Measurements from ENCODE around the gene KCND2. TPM values are rescaled to one million over a fixed set of nuclear protein-coding genes. Genes with fewer than 3 reads are reported as not detected.
"Not testable (repeated sequence)": the region's sequence is repeated elsewhere in the genome, so short reads cannot be mapped to it uniquely, and the experiment has no call there.

KCND2 gene
- total RNA-seq, 4 donors from 2014 or later = 0.83 to 1.9 (median 1.2) TPM

DNA sequence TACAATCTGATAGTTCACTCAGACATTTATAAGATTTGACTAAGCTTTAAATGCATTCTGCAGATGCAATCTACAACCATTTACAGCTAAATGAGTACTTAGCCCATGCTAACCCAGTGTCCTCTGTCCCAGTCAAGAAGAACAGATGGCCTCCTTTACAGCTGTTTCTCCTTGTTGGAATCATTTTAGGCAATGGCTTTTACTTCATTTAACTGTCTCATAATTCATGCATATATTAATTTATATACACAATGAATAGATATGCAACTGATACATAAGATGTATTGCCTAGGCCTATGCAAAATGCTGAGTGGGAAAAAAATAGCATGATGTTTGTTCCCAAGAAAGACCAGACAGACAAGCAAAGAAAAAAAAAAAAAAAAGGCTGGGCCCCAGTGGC lies 502.8 kb downstream of the KCND2 start:
- TF ChIP-seq, protein P1, sequence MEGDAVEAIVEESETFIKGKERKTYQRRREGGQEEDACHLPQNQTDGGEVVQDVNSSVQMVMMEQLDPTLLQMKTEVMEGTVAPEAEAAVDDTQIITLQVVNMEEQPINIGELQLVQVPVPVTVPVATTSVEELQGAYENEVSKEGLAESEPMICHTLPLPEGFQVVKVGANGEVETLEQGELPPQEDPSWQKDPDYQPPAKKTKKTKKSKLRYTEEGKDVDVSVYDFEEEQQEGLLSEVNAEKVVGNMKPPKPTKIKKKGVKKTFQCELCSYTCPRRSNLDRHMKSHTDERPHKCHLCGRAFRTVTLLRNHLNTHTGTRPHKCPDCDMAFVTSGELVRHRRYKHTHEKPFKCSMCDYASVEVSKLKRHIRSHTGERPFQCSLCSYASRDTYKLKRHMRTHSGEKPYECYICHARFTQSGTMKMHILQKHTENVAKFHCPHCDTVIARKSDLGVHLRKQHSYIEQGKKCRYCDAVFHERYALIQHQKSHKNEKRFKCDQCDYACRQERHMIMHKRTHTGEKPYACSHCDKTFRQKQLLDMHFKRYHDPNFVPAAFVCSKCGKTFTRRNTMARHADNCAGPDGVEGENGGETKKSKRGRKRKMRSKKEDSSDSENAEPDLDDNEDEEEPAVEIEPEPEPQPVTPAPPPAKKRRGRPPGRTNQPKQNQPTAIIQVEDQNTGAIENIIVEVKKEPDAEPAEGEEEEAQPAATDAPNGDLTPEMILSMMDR (IDR thresholded peaks at IDR 0.05) = no peak
- TF ChIP-seq POLR2A (IDR thresholded peaks at IDR 0.05; ENCODE audit: low read depth) = no peak
- TF ChIP-seq POLR2AphosphoS5 (IDR thresholded peaks at IDR 0.05) = no peak
- TF ChIP-seq EP300 (IDR thresholded peaks at IDR 0.05) = no peak
- Histone ChIP-seq H3K27me3 (no peaks in the 10 kb centered on the region), H3K27ac (replicated peaks in 1 of 4) (no peak overlapping the region), H3K36me3 (no peaks in the 10 kb centered on the region), H3K4me3 (no peak overlapping the region), H3K4me1 (no peaks in the 10 kb centered on the region), H3K9me3 (no peaks in the 10 kb centered on the region)
- intact Hi-C loops (cut with DNase I) = no loop called here
- no peak for DNase-seq (ENCODE audit: extremely low spot score)

DNA sequence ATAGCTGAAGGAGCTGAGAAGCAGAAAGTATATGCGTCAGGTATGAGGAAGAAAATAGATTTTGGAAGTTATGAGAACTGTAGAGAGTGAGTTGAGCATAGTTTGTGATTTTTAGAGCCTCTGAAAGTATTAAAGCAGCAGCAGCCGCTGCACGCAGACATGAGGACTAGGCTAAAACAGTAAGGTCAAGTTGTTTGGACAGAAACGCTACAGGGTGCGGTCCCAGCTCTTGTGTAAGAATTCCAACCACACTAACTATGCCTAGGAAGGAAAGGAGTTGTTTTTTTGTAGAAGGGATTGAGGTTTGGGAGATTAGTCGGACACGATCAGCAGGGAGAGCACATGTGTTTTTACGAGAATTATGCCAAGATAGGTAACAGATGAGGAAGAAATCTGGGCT lies 506.1 kb downstream of the KCND2 start:
- WGBS = 84% methylated on average over 8 of the region's 8 CpGs
- DNase-seq (ENCODE audit: extremely low spot score); intact Hi-C loops (cut with DNase I); H3K4me1 ChIP-seq; H3K27me3 ChIP-seq; H3K4me3 ChIP-seq; H3K27ac ChIP-seq (replicated peaks in 1 of 4); H3K36me3 ChIP-seq; H3K9me3 ChIP-seq: not testable (repeated sequence)

DNA sequence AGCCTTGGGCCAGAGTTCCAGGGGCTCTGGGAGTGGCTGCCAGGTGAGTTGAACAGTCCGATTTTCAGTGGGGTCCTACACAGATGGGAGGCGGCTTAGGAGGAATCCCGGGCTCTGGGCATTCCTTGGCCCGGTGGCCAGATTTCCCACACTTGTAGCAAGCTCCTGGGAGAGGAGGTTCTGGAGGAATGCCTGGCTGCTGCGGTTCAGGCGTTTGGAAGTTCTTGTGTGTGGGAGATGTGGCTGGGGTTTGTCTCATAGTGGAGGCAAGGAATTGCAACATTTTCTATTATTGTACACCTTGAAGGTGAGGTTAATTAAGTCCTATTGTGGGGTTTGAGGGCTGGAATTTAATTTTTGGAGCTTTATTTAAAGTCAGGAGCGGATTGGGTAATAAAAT lies 507.5 kb downstream of the KCND2 start:
- H3K36me3 ChIP-seq; H3K4me3 ChIP-seq; H3K27me3 ChIP-seq; H3K4me1 ChIP-seq; DNase-seq (ENCODE audit: extremely low spot score); H3K27ac ChIP-seq (replicated peaks in 1 of 4); H3K9me3 ChIP-seq; intact Hi-C loops (cut with DNase I): not testable (repeated sequence)
- WGBS = 90% methylated on average over 6 of the region's 7 CpGs

DNA sequence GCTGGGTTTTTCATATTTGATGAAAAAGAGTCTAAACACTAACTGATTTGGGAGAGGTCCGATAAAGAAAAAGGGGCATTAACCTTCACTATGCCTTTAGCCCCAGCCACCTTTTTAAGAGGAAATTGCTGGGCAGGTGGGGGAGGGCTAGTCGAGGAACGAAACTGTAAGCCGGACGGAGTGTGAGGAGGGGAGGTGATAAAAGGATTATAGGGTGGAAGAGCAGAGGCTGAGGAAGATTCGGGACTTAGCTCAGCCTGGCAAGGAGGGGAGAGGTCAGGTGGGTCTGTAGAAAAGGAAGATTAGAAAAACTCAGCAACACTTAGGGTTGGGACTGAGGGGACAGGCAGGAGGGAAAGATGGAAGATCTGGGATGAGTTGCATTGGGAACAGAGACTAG lies 508.0 kb downstream of the KCND2 start:
- 88% methylated on average over 6 of the region's 6 CpGs for WGBS
- TF ChIP-seq POLR2A (IDR thresholded peaks at IDR 0.05; ENCODE audit: low read depth) (no peak), EP300 (IDR thresholded peaks at IDR 0.05) (no peak), POLR2AphosphoS5 (IDR thresholded peaks at IDR 0.05) (no peak)
- TF ChIP-seq, protein P1 (IDR thresholded peaks at IDR 0.05) = no peak

DNA sequence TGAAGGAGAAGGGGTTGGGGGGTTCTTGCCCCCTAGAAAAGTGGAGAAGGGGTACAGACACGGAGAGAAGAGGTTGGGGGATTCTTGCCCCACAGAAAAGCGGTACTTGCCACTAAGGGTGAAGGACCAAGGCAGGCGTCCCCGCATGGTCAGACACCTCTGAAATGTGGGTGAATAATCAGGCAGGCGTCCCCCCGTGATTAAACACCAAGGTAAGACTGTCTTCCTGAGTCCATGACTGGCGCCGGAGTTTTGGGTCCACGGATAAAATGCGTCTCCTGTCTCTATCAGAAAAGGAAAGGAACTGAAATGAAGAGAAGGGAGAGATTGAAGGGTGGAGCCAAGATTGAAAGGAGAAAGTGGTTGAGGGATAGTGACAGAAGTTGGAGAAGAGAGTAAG lies 508.9 kb downstream of the KCND2 start:
- H3K4me1 ChIP-seq; H3K36me3 ChIP-seq; intact Hi-C loops (cut with DNase I); H3K27me3 ChIP-seq; DNase-seq (ENCODE audit: extremely low spot score); H3K4me3 ChIP-seq; H3K9me3 ChIP-seq; H3K27ac ChIP-seq (replicated peaks in 1 of 4): not testable (repeated sequence)
- WGBS = 95% methylated on average over 10 of the region's 10 CpGs

More for the DNA sequence above, 508.0 kb downstream of the KCND2 start:
- intact Hi-C loops (cut with DNase I) = no loop called here
- Histone ChIP-seq H3K27me3 (no peaks in the 10 kb centered on the region), H3K36me3 (no peaks in the 10 kb centered on the region), H3K27ac (replicated peaks in 1 of 4) (no peak overlapping the region), H3K4me3 (no peak overlapping the region), H3K9me3 (no peaks in the 10 kb centered on the region), H3K4me1 (no peaks in the 10 kb centered on the region)
- no peak for DNase-seq (ENCODE audit: extremely low spot score)

DNA sequence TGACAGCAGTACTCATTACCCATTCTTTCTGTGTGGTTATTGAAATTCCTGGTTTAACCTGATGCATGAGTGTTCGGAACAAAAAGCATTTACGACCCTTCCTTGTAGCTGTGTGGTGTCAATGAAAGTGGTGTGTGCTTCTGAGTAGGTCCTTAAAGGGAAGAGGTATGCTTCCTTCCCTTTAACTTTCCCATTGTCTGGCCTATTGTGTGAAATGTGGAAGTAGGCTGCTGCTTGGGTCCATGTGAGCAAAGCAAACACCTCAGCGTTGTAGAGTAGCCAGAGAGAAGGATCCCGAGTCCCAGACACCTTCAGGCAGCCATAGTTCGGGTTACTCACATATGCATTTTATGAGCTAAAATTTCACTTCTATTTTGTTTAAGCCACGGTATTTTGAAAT lies 510.3 kb downstream of the KCND2 start:
- intact Hi-C loops (cut with DNase I) = no loop called here
- Histone ChIP-seq H3K36me3 (no peaks in the 10 kb centered on the region), H3K4me3 (no peak overlapping the region), H3K4me1 (no peaks in the 10 kb centered on the region), H3K27me3 (no peaks in the 10 kb centered on the region), H3K9me3 (no peaks in the 10 kb centered on the region), H3K27ac (replicated peaks in 1 of 4) (no peak overlapping the region)
- DNase-seq (ENCODE audit: extremely low spot score) = no peak
- WGBS = 87% methylated on average over 6 of the region's 6 CpGs
- no peak for TF ChIP-seq POLR2A (IDR thresholded peaks at IDR 0.05; ENCODE audit: low read depth)
- TF ChIP-seq POLR2AphosphoS5 (IDR thresholded peaks at IDR 0.05) = no peak
- no peak for TF ChIP-seq EP300 (IDR thresholded peaks at IDR 0.05)
- TF ChIP-seq, protein P1 (IDR thresholded peaks at IDR 0.05) = no peak

Data from esophagus muscularis mucosa (tissue), 4 donors.